ENCODE measurements around the gene CAPZB. TPM values are rescaled to one million over a fixed set of nuclear protein-coding genes. Genes with fewer than 3 reads are reported as not detected.

CAPZB gene
- polyA plus RNA-seq, 1 experiment: 312 TPM

DNA sequence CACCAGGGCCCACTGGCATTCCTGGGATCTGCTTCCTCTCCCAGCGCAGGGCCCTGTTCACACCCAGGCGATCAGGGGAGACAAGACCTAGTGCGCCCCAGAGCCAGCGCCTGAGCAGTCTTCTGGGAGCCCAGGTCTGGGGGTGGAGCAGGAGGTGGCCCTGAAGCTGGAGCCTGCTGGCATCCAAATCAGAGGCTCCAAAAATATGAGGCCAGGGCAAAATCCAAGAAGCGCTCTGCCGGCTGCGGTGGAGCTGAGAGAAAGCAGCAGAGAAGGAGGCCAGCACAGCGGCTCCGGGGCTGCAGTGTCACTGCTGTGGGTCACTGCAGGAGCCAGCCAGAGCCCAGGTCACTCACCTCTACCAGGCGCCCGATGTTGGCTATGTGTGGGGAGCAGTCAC lies 140.5 kb downstream of the CAPZB start:
- Histone ChIP-seq H3K27ac (ENCODE audit: low read depth, low read length) (no peak overlapping the region), H3K4me3 (ENCODE audit: low read depth, low read length) (no peak overlapping the region), H3K9me3 (ENCODE audit: control insufficient read depth, insufficient read depth, low read length) (no peaks in the 10 kb centered on the region; the same call in 1 of the 2 replicates), H3K27me3 (ENCODE audit: control insufficient read depth, insufficient read depth, low read length) (no peaks in the 10 kb centered on the region)
- no peak for DNase-seq (ENCODE audit: low read depth, low spot score)
- POLR2A ChIA-PET: no interaction called here
- TF ChIP-seq, protein P1, sequence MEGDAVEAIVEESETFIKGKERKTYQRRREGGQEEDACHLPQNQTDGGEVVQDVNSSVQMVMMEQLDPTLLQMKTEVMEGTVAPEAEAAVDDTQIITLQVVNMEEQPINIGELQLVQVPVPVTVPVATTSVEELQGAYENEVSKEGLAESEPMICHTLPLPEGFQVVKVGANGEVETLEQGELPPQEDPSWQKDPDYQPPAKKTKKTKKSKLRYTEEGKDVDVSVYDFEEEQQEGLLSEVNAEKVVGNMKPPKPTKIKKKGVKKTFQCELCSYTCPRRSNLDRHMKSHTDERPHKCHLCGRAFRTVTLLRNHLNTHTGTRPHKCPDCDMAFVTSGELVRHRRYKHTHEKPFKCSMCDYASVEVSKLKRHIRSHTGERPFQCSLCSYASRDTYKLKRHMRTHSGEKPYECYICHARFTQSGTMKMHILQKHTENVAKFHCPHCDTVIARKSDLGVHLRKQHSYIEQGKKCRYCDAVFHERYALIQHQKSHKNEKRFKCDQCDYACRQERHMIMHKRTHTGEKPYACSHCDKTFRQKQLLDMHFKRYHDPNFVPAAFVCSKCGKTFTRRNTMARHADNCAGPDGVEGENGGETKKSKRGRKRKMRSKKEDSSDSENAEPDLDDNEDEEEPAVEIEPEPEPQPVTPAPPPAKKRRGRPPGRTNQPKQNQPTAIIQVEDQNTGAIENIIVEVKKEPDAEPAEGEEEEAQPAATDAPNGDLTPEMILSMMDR (IDR thresholded peaks at IDR 0.05; ENCODE audit: low read depth, low read length): no peak
- CTCF ChIA-PET: interaction anchor here (0.6 to 9.7 kb wide), 8 partner anchors 10 to 360 kb away, joined by 3 to 45 read pairs (median 6); no protein-coding TSS in a partner anchor

DNA sequence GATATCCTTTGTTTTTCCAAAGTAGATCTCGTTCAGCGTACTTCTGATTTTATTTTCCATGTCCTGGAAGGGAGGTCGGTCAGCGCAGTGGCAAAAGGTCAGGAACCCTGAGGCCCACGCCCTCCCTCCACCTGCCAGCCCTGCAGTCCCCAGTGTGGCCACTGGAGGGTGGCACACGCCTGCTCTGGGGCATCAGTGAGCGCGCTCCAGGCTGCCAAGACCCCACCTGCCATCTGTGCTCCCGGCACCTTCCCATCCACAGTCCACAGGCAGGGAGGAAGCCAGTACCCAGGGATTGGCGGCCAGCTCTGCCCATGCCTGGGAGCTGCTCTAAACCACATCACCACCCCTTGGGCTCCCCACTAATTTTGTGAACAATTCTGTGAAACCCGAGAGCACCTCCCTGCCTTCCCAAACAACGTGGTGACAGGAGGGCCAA lies 140.9 kb downstream of the CAPZB start:
- Histone ChIP-seq H3K27ac (ENCODE audit: low read depth, low read length) (no peak overlapping the region), H3K9me3 (ENCODE audit: control insufficient read depth, insufficient read depth, low read length) (no peaks in the 10 kb centered on the region; the same call in 1 of the 2 replicates), H3K27me3 (ENCODE audit: control insufficient read depth, insufficient read depth, low read length) (no peaks in the 10 kb centered on the region), H3K4me3 (ENCODE audit: low read depth, low read length) (no peak overlapping the region)
- CTCF ChIA-PET: interaction anchor here (0.6 to 9.7 kb wide), 9 partner anchors 10 to 360 kb away, joined by 3 to 45 read pairs (median 6); no protein-coding TSS in a partner anchor
- POLR2A ChIA-PET: no interaction called here
- DNase-seq (ENCODE audit: low read depth, low spot score): no peak
- TF ChIP-seq, protein P1 (IDR thresholded peaks at IDR 0.05; ENCODE audit: low read depth, low read length): peak; percentile 85

DNA sequence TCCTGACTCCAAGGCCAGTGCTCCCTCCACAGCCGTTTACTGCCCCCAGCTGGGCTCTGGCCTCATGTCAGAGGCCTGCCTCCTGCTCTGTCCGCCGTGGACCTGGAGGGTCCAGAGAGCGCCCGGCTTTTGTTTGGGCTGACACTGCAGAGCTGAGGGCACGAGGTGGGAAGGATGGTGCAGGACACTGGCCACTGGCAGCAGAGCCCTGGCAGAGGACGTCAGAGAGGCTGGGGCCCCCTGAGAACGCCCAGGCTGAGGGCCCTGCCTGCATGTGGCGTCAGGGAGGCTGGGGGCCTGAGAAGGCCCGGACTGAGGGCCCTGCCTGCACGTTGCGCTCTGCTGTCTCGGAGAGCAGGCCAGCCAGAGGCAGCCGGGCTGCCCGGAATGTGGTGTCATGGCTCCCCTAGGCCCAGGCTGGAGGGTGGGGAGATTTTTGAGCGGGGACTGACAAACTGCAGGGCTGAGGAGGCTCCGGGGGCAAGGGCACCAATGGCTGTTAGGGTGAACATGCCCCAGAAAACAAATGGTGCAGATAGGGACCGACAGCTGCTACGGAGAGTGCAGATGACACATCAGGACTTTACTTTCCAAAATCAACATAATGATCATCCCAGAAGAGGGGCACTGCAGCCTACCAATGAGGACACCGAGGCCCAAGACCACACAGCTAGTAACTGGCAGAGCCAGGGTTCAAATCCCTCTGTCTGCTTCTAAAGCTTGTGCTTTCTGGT lies 141.6 kb downstream of the CAPZB start:
- POLR2A ChIA-PET: no interaction called here
- DNase-seq (ENCODE audit: low read depth, low spot score): no peak
- Histone ChIP-seq H3K9me3 (ENCODE audit: control insufficient read depth, insufficient read depth, low read length) (no peaks in the 10 kb centered on the region; the same call in 1 of the 2 replicates), H3K27ac (ENCODE audit: low read depth, low read length) (no peak overlapping the region), H3K27me3 (ENCODE audit: control insufficient read depth, insufficient read depth, low read length) (no peaks in the 10 kb centered on the region), H3K4me3 (ENCODE audit: low read depth, low read length) (no peak overlapping the region)
- TF ChIP-seq, protein P1 (IDR thresholded peaks at IDR 0.05; ENCODE audit: low read depth, low read length): no peak
- CTCF ChIA-PET: interaction anchor here (0.9 to 9.7 kb wide), 8 partner anchors 11 to 361 kb away, joined by 3 to 45 read pairs (median 6); no protein-coding TSS in a partner anchor

DNA sequence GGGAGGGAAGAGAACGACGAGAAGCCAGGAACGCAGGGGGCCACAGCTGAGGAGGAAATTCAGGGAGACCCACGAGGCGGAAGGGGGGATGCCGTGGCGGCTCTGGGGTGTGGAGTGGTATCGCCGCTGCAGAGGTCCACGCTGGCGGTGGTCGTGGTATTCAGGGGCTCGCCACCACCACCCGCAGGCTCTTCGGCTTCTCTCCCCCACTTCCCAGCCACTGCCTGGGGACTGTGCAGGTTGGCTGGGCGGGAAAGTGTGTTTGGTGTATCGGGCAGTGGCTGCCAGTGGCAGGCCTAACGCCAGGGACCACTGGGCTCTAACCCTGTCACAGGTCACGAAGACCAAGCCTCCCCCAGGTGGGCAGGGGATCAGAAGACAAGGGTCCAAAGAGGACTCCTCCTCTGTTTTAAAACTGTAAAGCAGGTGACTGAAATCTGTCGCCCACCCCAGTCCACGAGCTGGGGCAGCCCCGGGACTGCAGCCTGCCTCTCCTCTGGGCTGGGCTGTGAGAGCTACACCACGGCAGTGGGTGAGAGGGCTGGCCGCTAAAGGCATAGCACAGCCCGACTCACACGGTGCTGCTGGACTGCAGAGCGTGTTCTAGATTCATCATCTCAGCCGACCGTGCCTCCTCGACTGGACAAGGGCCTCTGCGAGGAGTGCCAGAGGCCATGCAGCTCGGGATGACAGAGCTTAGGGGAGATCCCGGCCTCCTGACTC lies 142.3 kb downstream of the CAPZB start:
- no peak overlapping the region for H3K27ac ChIP-seq (ENCODE audit: low read depth, low read length)
- TF ChIP-seq, protein P1 (IDR thresholded peaks at IDR 0.05; ENCODE audit: low read depth, low read length): no peak
- H3K4me3 ChIP-seq (ENCODE audit: low read depth, low read length): no peak overlapping the region
- H3K27me3 ChIP-seq (ENCODE audit: control insufficient read depth, insufficient read depth, low read length): no peaks in the 10 kb centered on the region
- H3K9me3 ChIP-seq (ENCODE audit: control insufficient read depth, insufficient read depth, low read length): no peaks in the 10 kb centered on the region; the same call in 1 of the 2 replicates
- POLR2A ChIA-PET: no interaction called here
- CTCF ChIA-PET: interaction anchor here (0.8 to 9.7 kb wide), 4 partner anchors 127 to 362 kb away, joined by 3 to 45 read pairs (median 6); no protein-coding TSS in a partner anchor
- no peak for DNase-seq (ENCODE audit: low read depth, low spot score)
